ENCODE results near the gene THAP7.

THAP7 gene

DNA sequence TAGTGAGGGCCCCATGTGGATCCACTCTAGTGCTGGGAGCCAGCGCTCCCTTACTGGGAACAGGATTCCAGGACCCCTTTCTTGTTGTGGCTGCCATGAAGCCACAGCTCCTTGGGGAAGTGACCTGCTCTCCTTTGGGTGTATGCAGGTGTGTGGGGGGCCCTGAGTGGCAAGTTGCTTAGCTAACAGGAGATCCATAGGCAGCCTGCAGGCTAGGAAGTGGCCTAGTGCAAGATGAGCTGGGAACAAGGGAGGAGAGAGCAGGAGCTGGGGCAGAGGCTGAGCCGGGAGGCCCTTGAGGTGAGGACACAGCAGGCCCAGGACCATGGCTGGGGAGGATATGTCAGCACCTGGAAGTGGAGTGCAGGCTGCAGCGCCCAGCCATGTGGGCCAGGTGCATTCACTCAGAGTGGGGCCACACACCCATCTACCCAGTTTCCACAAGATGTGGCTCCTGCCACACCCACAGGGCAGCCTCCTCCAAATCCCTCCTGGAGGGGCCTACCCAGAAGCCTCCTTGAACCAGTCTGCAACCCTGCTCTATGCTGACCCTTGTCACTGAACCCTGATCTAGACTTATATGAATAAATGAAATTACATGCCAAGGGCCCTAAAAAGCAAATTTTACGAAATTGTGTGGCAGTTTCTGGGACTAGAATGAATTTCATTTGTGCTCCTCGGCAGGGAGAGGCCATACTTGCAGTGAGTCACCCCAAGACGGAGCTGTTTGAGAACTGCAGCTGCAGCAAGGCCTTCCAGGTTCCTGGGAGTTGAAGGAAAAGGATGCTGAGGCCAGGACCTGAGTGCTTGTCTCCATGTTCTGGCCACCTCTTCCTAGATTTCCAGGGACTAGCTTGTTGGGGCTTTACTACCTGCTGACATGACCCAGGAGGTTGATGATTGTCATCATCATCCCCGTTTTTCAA is 3.2 kb downstream of the THAP7 start:
- TF ChIP-seq, protein P1, sequence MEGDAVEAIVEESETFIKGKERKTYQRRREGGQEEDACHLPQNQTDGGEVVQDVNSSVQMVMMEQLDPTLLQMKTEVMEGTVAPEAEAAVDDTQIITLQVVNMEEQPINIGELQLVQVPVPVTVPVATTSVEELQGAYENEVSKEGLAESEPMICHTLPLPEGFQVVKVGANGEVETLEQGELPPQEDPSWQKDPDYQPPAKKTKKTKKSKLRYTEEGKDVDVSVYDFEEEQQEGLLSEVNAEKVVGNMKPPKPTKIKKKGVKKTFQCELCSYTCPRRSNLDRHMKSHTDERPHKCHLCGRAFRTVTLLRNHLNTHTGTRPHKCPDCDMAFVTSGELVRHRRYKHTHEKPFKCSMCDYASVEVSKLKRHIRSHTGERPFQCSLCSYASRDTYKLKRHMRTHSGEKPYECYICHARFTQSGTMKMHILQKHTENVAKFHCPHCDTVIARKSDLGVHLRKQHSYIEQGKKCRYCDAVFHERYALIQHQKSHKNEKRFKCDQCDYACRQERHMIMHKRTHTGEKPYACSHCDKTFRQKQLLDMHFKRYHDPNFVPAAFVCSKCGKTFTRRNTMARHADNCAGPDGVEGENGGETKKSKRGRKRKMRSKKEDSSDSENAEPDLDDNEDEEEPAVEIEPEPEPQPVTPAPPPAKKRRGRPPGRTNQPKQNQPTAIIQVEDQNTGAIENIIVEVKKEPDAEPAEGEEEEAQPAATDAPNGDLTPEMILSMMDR (conservative IDR thresholded peaks at IDR 0.05; ENCODE audit: control insufficient read depth, insufficient read depth, low read depth, low read length) = no peak
- DNase-seq (ENCODE audit: low read depth) = peak; percentile 51
- H3K4me3 ChIP-seq (ENCODE audit: control insufficient read depth, low read depth, low read length) = no peak overlapping the region

- no peak overlapping the region for H3K4me3 ChIP-seq (ENCODE audit: control insufficient read depth, low read depth, low read length)
- TF ChIP-seq, protein P1 (conservative IDR thresholded peaks at IDR 0.05; ENCODE audit: control insufficient read depth, insufficient read depth, low read depth, low read length) = no peak
- DNase-seq (ENCODE audit: low read depth) = no peak
Observed at GRCh38 chr22:20997536-20998257, 4.2 kb downstream of the THAP7 start.

GRCh38 chr22:20996598-20997535 is 5.1 kb downstream of the THAP7 start:
- H3K4me3 ChIP-seq (ENCODE audit: control insufficient read depth, low read depth, low read length) = no peak overlapping the region
- TF ChIP-seq, protein P1 (conservative IDR thresholded peaks at IDR 0.05; ENCODE audit: control insufficient read depth, insufficient read depth, low read depth, low read length) = no peak
- no peak for DNase-seq (ENCODE audit: low read depth)

- no peak for DNase-seq (ENCODE audit: low read depth)
- TF ChIP-seq, protein P1 (conservative IDR thresholded peaks at IDR 0.05; ENCODE audit: control insufficient read depth, insufficient read depth, low read depth, low read length) = no peak
- H3K4me3 ChIP-seq (ENCODE audit: control insufficient read depth, low read depth, low read length) = no peak overlapping the region
Observed at GRCh38 chr22:20996031-20996410, 5.9 kb downstream of the THAP7 start.

GRCh38 chr22:20995329-20996030 is 6.4 kb downstream of the THAP7 start:
- no peak overlapping the region for H3K4me3 ChIP-seq (ENCODE audit: control insufficient read depth, low read depth, low read length)
- no peak for DNase-seq (ENCODE audit: low read depth)
- TF ChIP-seq, protein P1 (conservative IDR thresholded peaks at IDR 0.05; ENCODE audit: control insufficient read depth, insufficient read depth, low read depth, low read length) = no peak

DNA sequence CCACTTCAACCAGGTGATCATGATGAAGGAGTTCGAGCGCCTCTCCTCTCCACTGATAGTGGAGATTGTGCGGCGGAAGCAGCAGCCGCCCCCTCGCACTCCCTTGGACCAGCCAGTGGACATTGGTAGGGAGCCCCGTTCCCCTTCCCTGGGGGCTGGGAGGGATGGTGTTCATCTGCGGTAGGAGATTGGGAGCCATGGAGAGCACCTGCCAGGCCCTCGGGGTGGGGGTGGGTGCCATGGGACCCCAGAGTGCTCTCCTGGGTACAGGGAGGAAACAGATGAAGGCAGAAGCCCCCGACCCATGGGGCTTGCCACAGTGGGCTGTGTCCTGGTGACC is 7.0 kb downstream of the THAP7 start:
- no peak overlapping the region for H3K4me3 ChIP-seq (ENCODE audit: control insufficient read depth, low read depth, low read length)
- TF ChIP-seq, protein P1 (conservative IDR thresholded peaks at IDR 0.05; ENCODE audit: control insufficient read depth, insufficient read depth, low read depth, low read length) = no peak
- DNase-seq (ENCODE audit: low read depth) = no peak

All from fibroblast of mammary gland (primary cell).